Activated CD4-positive, alpha-beta T cell treated with anti-CD3 and anti-CD28 coated beads, Interleukin-10, Interleukin-2, amounts not matched to agents 100 ng/mL and 50 ng/mL, durations not matched to agents 16 hours and 8 hours (primary cell): Measurements from ENCODE around the gene FAM78A.
"Not testable (repeated sequence)": the region's sequence is repeated elsewhere in the genome, so short reads cannot be mapped to it uniquely, and the experiment has no call there.

Experiments used
- DNase-seq: peaks from one replicate; pipeline ENCODE4 v3.0.0-alpha.2; 2020

The FAM78A gene

DNA sequence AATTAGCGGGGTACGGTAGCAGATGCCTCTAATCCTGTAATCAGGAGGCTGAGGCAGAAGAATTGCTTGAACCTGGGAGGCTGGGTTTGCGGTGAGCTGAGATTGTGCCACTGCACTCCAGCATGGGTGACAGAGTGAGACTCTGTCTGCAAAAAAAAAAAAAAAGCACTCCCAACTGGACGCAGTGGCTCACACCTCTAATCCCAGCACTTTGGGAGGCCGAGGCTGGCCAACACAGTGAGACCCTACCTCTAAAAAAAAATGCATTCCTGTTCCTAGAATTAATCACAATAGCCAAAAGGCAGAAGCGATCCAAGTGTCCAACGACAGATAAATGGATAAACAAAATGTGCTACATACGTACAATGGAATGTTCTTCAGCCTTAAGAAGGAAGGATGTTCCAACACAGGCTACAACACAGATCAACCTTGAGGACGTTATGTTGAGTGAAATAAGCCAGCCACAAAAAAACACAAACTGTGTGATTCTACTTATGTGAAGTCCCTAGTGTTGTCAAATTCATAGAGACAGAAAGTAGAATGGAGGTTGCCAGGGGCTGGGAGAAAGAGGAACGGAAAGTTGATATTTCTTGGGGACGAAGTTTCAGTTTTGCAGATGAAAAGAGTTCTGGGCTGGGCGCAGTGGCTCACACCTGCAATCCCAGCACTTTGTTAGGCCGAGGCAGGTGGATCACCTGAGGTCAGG is 13.8 kb downstream of the FAM78A start:
- no peak for DNase-seq

DNA sequence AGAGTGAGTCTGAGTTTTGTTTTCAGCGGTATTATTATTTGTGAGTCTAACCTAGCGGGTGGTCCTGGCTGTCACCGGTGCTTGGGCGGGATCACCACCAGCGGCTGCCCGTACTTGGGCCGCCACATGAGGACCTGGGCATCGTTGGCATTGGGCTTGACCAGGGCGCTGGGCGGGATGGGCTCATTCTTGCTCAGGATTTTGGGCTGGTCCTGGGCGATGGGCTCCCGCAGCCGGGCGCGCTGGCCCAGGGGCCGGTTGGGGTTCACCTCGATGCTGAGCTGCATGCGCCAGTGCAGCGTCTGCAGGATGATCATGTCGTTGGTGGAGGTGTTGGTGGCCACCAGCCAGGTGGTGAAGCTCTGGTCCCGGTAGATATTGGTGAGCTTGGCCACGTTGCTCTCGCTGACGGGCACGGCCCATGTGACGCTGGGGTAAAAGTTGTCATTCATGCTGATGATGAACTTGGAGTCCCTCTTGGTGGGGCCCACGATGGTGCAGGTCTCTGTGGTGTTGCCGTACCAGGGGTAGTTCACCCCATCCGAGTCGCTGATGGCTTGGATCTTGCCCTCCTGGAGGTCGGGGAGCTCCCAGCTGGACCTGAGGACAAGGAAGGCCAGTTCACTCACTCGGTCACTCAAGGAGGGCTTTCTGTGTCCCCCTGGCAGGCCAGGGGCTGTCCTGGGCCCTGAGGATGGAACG is 15.4 kb downstream of the FAM78A start:
- no peak for DNase-seq

DNA sequence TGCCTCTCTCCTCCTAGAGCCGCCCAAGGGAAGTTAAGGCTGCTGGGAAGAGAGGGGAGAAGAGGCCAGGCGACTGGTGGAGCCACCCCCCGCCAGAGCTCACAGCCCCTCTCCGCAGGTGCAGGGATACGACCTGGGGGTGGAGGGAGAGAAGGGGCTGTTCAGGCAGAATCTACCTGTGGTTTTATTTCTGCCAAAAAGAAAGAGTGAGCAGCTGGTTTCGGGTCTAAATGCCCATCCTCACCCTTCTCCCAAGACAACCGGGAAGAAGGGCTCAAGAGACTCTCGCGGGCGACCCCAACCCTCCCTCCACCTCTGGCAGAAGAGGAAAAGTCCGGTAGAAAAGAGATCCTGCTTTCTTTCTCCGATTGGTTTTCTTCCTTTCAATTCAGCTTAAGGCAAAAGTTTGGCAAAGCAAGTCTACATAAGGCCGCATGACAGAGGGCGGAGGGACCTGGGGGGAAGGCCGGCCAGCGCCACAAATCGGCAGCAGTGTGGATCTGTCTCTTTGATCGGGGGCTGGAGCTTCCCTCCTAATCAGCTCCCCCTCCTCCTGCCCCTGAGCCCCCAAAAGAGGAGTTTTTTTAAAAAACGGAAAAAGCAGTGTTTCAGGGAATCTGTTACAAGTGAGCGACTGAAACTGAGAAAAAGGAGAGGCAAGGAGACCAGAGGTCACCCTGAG is 16.3 kb downstream of the FAM78A start:
- no peak for DNase-seq

DNA sequence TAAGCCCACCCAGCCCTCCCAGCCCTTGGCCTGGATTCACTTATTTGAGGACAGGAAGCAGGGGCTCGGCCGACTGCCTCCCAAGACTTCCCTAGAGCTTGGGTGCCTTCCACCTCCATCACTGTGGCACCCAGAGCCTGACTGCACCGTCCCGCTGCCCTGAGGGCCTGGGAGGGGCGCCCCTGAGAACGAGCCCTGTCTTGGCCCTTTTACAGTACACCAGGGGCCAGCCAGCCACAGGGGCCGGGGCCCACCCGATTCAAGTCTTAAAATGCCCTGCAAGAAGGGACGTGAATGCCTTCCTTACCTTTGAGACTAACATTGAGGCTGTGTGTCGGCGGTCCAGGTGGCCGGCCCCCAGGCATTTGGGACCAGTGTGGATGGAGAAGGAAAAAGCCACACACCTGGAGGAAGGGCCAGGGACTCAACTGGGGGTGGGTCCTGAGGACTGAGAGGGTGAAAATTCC is 16.8 kb downstream of the FAM78A start:
- no peak for DNase-seq

- DNase-seq = no peak
Observed at GRCh38 chr9:131258698-131259431, 17.4 kb downstream of the FAM78A start.

DNA sequence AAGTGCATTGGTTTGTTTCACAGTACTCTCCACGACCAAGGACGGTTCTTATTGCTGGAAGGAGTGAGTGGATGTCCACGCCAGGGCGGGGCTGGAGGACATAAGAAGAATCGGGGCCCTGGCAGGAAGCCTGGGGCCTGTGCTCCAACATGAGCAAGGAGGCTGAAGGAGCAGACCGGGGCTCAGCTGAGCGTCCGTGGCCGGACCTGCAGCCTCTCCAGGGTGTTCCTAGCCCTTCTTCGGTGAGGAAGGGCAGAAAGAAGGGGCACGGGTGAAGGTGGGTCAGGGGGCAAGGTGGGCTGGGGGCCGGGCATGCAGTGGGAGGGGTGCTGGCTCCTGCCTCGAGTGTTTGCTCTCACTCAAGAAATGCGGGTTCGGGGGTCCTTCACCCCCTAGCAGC is 18.1 kb downstream of the FAM78A start:
- DNase-seq = no peak

GRCh38 chr9:131257266-131258025 is 18.9 kb downstream of the FAM78A start:
- no peak for DNase-seq

- DNase-seq = no peak
Observed at GRCh38 chr9:131255676-131256197, 20.6 kb downstream of the FAM78A start.

DNA sequence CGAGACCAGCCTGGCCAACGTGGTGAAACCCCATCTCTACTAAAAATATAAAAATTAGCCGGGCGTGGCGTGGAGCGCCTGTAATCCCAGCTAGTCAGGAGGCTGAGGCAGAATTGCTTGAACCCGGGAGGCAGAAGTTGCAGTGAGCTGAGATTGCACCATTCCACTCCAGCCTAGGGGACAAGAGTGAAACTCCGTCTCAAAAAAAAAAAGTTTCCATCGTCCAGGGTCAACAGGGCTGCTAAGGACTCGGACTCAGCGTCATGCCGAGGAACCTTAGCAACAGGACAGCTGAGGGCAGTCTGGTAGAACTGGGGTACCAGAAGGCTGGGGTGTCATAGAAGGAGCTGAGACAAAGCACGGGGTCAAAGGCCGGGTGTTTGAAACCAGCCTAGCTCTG is 21.7 kb downstream of the FAM78A start:
- DNase-seq = no peak

DNA sequence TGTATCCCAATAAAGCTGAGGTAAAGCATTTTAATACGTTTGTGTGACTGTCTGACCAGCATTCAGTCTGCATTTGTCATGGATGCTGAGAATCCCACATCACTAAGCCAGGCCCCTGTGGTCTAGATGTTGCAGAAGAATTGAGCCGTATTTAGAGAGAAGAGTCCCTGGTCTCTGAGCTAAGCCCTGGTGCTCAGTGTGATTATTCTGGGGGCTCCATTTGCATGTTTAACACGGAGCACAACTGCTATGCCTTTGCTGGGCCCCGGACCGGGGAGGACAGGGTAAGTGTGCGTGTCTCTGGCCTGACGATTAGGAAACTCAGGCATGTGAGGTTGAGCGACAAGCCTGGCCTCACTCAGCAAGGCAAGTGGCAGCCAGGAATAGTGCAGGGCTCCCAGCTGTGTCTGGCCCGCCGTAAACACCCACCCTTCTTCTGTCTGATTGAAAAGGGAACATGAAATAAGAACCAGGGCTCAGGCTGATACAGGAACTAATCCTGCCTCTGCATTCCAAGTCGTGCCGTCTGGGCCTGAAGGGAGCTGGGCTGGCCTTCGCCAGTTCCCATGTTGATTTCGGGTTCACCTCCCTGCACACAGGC is 22.3 kb downstream of the FAM78A start:
- DNase-seq = no peak

- DNase-seq = no peak
Observed at GRCh38 chr9:131252120-131252519, 24.2 kb downstream of the FAM78A start.

DNA sequence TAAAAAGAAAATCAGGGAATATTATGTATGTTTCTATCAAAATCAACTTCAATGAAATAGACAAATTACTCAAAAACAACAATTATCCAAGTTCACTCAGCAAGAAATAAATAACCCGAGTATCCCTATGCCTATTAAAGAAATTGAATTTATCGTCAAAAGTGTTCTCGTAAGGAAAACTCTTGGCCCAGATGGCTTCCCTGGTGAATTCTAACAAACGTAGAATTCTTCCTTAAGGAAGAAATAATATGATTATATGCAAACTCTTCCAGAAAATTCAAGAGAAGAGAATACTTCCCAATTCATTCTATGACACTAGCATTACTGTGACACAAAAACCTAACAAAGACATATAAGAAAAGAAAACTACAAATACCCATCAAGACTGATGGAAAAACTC is 29.7 kb downstream of the FAM78A start:
- DNase-seq = no peak

- DNase-seq = not testable (repeated sequence)
Observed at GRCh38 chr9:131244331-131244730, 32.0 kb downstream of the FAM78A start.

DNA sequence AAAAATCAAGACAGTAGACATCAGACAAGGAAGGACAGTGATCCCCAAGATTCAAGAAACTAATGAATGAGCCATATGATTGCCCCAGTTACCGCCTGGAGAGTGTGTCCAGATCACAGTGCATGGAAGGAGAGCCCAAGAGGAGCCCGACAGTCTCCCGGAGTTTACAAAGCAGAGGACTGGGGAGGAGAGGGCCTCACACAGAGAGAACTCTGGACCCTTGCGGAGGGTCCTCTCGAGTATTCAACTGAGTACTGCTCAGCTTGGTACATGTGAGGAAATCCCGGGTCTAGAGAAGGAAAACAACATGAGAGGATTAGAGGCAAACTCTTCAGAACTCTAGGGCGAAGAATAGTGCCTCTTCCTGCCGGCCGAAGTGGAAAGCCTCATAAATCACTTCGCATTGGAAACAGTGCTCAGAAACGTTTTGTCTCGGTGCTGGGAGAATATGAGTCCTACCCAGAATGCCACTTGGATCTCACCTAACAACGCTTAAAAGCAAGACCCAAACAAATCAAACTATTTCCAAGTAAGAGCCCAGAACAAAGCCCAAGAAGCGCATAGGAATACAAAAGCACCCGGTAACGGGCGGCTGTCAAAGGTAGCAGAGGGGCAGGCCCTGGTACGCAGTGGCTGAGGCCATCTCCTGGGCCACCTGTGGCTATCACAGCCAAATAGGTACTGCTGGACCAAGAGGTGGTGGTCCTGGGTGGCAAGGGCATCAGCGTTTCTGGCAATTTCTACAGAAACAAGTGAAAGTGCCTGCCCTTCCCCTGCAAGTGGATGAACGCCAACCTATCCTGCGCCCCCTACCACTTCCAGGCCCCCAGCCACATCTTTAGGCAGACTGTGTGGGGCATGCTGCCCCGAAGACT is 36.0 kb downstream of the FAM78A start:
- no peak for DNase-seq

DNA sequence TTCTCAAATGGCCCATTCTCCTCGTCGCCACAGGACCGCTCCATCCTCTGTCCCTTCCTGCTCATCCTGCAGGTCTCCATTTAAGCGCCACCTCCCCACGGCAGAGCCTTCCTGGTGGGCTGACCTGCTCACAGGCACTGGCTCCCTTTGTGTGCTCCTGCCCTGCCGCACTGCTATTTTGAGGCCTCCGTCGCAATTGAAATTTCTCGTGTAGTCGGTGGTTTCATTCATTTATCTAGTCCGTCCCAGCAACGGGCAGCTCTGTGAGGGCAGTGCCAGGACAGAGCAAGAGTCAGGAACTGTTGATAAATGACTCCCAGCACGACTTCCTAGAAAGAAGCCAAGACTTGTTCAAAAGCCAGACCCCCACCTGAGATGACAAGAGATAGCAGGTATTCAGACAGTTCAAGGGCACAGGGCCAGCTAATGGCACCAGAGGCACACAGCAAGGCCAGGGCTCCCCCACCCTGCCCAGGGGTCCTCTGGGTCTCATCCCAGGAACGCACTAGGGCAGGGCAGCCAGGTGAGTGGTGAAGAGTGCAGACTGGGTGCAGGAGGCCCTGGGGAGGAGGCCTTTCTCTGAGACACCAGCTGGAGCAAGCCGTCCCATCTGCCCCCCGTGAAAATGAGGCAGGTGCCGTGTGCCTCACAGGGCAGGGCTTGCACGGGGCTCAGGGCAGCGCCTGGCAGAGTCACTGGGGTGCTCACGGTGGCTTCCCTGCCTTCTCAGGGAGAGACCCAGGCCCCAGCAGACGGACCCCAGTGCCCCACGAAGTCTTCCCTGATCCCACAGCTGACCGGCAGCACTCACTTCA is 36.9 kb downstream of the FAM78A start:
- no peak for DNase-seq

DNA sequence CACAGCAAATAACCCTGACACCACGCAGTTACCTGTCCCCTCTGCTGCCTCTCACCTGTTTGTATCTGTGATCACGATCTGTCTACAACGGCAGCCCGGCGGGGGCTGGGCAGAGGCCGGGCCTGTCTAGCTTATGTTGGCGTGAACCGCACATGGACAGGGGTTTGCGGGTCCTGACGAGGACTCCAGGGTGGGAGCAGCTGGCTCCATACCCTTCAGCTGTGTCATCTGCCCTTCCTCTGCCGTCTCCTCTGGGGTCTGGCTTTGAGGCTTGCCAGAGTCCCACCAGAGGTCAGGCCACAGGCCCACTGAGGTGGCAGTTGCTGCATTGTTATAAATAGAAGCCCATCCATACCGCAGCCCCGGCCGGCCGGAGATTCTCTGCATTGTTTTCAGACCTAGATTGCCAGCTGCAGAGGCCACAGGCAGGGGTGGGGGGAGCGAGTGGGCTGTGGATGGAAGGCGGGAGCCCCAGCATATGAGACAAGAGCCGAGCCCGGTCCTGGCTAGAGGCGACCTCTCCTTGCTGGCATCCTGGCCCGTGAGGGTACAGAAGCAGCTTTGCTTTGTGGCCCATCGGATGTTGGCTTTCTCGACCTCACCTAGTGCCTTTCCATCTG is 37.8 kb downstream of the FAM78A start:
- no peak for DNase-seq

- DNase-seq = peak; percentile 94
Observed at GRCh38 chr9:131237931-131238401, 38.3 kb downstream of the FAM78A start.

GRCh38 chr9:131237291-131237690 is 39.0 kb downstream of the FAM78A start:
- no peak for DNase-seq

GRCh38 chr9:131236761-131237160 is 39.5 kb downstream of the FAM78A start:
- DNase-seq = no peak
